ENCODE results near the gene BIK. TPM values are rescaled to one million over a fixed set of nuclear protein-coding genes. Genes with fewer than 3 reads are reported as not detected.

The BIK gene
- total RNA-seq, 1 donor = 0.81 TPM

- DNase-seq (ENCODE audit: low read depth in 2 of 3, low spot score in 2 of 3) = no peak
These were observed 49.1 kb downstream of the BIK start for GRCh38 chr22:43159484-43160178.

GRCh38 chr22:43160497-43161126 is 50.1 kb downstream of the BIK start:
- DNase-seq (ENCODE audit: low read depth in 2 of 3, low spot score in 2 of 3) = no peak

DNA sequence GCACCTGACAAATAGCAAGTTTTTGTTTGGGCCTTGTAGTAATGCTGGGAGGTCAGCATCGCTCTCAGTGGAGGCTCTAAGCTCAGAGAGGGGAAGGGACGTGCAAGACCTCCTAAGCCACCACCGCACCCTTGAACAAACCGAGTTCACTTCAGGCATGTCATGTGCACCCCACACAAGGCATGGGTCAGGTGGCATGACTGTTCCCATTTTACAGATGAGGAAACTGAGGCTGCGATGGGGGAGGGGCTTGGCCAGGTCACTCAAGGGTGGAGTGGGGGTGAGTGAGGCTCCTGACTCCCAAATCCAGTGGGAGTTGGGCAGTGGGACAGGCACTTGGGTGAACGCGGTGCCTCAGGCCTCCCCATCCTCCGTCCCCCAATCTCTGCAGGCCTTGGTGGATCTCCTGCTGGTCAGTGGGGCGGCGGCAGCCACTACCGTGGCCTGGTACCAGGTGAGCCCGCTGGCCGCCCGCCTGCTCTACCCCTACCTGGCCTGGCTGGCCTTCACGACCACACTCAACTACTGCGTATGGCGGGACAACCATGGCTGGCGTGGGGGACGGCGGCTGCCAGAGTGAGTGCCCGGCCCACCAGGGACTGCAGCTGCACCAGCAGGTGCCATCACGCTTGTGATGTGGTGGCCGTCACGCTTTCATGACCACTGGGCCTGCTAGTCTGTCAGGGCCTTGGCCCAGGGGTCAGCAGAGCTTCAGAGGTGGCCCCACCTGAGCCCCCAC is 52.0 kb downstream of the BIK start:
- no peak for DNase-seq (ENCODE audit: low read depth in 2 of 3, low spot score in 2 of 3)

DNA sequence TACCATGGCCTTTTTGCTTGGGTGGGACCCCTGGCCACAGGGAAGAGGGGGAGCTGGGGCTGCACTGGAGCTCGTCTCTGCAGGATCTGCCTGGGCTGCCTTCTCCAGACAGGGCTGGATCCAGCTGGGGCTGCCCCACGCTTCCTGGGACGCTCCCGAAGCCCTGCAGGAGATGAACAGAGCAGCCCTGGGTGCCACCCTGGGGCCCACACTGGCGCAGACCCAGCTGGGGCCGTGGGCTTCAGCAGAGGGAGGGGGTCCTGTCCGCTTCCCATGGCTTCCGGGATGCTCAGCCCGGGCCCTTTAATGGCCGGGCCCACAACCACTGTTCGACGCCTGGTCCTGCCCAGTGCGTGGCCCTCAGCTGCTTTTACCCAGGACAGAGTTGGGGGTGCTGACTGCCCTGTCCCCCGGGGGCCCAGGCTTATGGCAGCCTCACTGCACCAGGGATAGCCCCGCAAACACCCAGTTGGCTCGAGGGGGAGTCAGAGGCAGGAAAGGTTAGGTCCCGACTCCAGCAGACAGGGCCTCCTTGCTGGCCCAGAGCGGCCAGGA is 52.8 kb downstream of the BIK start:
- DNase-seq (ENCODE audit: low read depth in 2 of 3, low spot score in 2 of 3) = no peak

GRCh38 chr22:43164636-43165035 is 54.1 kb downstream of the BIK start:
- DNase-seq (ENCODE audit: low read depth in 2 of 3, low spot score in 2 of 3) = no peak

DNA sequence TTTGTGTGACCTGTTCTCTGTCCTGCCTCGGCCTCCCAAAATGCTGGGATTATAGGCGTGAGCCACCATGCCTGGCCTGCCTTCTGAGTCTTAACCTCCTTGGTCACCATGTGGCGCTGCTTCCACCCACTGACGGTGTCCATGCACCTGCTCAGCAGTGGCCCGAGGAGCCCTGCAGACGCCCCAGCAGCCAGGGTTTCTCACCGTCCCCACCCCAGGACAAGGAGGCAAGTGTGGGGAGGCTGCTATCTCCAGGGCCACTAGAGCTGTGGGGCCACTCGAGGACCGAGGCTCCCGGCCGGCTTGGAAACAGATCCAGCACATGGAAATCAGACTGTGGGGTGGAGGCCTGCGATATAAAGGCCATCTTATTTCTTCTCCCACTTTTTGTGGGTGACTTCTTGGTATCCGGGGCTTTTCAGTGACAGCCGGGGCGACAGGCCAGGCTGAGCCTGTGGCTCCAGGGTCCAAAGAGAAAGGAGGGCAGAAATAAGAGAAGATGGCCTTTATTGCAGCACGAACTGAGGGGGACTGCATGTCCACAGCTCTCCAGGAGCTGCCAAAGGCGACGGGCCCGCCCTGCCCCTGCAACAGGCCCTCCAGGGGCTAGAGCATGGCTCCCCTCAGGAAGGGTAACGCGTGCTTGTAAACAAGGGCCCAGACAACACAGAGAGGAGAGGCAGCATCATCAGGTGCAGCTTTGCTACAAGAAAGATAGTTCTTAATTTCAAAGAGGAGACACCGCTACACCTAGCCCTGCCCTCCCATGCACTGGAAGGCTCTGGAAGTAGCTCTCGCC is 55.8 kb downstream of the BIK start:
- no peak for DNase-seq (ENCODE audit: low read depth in 2 of 3, low spot score in 2 of 3)

DNA sequence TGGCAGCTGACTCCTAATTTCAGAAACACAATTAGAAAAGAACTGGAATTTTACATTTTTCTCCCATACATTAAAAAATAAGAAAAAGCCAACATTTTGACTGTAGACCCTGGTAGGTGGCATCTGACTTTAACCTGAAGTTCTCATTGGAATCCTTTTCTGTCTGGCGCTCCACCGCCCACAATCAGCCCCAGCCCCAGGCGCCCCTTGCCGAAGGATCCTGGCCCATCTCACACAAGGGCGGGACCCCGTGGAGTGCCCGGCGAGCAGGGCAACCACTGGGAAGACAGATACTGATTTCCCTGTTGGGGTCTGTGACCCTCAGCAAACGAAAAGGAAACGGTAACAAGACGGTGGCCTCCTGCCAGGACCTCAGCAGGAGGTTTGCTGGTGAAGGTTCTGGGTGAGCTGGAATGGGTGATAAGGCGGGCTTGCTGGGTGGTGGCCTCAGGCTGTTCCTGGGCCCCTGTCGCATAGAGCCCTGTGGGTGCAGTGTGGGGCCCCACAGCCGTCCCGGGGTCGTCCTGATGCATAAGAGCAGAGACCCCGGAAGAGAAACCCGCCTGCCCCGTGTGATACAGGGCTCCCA is 56.5 kb downstream of the BIK start:
- DNase-seq (ENCODE audit: low read depth in 2 of 3, low spot score in 2 of 3) = no peak

DNA sequence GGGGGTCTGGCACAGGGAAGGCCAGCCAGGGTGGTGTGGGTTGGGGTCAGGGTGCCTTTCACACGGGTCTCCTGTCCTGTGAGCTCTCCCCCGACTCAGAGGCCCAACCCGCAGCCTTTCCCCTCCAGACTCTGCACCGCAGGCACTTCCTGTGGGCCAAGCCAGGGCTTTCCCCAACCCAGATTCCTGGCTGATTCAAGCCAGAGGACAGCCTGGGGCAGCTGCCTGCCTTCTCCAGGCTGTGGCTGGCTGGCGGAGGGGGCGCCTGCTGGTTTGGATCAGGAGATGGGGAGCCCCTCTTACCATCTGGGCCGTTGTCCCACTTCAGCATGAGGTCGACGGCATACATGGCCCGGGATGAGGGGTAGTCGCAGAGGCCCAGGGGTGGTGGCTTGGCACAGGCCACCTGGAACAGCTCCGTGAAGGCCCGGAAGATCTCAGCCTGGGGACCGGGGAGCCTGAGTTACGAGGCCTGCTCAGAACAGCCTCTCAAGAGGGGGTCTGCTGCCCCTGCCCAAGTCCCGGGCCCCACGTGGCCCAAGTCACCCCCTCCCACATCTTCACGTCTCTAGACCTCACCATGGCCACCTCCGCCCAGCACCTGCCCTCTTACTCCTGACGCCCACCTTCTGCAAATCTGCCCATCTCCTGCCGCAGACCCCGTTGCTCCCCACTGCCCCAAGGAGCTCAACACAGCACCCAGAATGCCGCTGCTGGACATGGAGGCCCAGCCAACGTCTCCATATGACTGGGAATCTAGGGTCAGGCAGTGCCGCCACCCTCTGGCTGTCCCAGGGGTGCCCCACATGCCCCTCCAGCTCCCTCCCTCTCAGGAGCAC is 58.1 kb downstream of the BIK start:
- no peak for DNase-seq (ENCODE audit: low read depth in 2 of 3, low spot score in 2 of 3)

GRCh38 chr22:43169310-43170130 is 59.0 kb downstream of the BIK start:
- no peak for DNase-seq (ENCODE audit: low read depth in 2 of 3, low spot score in 2 of 3)

- DNase-seq (ENCODE audit: low read depth in 2 of 3, low spot score in 2 of 3) = no peak
These were observed 59.6 kb downstream of the BIK start for GRCh38 chr22:43170131-43170480.

GRCh38 chr22:43171019-43171491 is 60.5 kb downstream of the BIK start:
- DNase-seq (ENCODE audit: low read depth in 2 of 3, low spot score in 2 of 3) = no peak

GRCh38 chr22:43171607-43172006 is 61.1 kb downstream of the BIK start:
- DNase-seq (ENCODE audit: low read depth in 2 of 3, low spot score in 2 of 3) = no peak

GRCh38 chr22:43172191-43172590 is 61.6 kb downstream of the BIK start:
- no peak for DNase-seq (ENCODE audit: low read depth in 2 of 3, low spot score in 2 of 3)

DNA sequence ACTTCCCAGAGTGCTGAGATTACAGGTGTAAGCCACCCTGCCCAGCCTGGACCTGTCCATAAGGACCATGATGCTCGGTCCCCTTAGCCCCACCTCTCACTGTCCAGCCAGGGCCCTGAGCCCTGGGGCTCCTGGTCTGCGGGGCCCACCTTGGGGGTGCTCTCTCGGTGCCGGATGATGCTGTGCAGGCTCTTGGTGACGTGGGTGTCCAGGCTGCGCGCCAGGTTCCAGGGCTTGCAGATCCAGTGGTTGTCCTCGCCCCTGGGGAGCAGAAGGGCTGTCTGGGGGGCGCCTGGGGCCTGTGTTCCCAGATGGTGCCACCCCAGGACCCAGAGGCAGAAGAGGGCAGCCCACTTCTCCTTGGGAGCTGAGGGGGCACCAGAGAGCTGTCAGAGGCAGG is 63.0 kb downstream of the BIK start:
- no peak for DNase-seq (ENCODE audit: low read depth in 2 of 3, low spot score in 2 of 3)

DNA sequence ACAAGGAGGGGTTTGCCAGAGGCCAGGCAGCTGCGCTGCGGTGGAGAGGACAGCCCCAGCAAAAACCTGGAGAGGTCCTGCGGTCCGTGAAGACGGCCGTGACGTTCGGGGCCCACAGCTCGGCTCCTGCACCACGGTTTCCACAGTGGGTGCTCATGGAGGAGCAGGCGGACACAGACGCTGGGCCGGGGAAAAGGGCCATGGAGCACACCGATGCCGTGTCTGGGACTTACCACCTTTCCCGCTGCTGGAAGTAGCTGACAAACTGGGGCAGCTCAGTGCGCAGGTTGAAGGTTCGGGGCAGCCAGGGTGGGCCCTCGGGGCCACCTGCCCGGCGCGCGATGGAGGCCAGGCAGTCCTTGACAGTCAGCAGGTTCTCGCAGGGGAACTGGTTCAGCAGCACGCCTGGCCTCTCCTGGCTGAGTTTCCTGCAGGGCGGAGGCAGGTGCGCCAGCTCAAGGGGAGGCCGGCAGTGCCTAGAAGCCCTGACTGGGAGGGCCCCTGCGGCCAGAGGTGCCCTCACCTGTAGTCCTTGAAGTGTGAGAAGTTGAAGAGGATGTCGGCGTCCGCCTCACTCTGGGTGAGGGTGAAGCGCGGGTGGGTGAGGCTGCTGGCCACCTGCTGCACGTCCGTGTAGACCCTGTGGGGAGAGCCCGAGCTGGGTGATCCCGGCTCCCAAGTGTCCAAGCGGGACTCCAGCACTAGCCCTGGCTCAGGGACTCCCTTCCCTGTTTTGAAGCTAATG is 63.6 kb downstream of the BIK start:
- no peak for DNase-seq (ENCODE audit: low read depth in 2 of 3, low spot score in 2 of 3)

DNA sequence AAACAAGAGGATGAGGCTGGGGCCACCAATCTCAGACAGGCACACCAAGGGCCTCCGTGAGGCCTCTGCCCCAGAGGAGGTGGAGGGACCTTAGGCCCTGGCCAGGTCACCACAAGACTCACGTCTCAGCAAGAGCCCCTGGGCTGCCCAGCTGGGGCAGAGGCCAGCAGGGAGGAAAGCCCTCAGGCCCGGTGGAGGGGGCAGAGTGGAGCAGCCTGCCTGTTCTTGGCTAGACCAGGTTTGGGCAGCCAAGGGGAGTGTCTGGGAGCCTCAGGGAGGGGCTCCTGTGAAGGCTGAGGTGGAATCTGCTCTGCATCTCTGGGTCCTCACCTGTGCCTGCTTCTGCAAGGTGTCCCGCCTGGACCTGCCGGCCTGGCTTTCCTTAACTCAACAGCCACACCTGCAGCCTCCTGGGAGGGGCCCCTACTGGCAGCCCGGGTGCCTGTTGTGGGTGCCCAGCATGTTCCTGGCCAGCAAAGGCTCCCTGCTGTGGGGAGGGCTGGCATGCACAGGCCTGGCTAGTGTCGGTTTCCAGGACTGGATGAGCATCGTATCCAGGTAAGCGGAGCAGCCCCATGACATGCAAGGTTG is 64.5 kb downstream of the BIK start:
- DNase-seq (ENCODE audit: low read depth in 2 of 3, low spot score in 2 of 3) = no peak

DNA sequence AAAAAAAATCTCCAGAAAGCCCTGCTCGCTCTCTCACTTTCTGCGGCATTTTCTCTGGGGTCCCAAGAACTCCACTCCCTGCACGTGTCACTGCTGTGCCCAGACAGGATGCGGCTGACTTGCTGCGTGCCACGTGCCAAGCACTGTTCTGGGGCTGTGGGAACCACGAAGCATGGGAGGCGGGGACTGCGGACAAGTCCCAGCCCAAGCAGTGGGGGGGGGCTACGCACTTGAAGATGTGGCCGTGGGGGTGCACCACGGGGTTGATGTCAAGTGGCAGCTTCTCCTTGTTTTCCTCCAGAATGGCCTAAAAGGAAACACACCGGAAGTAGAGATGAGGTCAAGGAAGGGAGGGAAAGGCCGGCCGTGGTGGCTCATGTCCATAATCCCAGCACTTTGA is 65.5 kb downstream of the BIK start:
- DNase-seq (ENCODE audit: low read depth in 2 of 3, low spot score in 2 of 3) = no peak

GRCh38 chr22:43177479-43177878 is 66.9 kb downstream of the BIK start:
- DNase-seq (ENCODE audit: low read depth in 2 of 3, low spot score in 2 of 3) = no peak

Measured in hematopoietic multipotent progenitor cell (in vitro differentiated cells).